SH-SY5Y (cell line): ENCODE data around the gene CNOT11.

Source experiments
- GATA2 ChIP-seq: IDR thresholded peaks from 2 replicates; pipeline ENCODE4 v1.6.1; 2011; ENCODE audit warnings: mild to moderate bottlenecking, low read depth, low read length
- GATA3 ChIP-seq: IDR thresholded peaks from 2 replicates; pipeline ENCODE4 v1.6.1; 2011; ENCODE audit warnings: low read depth, mild to moderate bottlenecking, low read length, moderate library complexity

GRCh38 chr2:101258804-101259203 is 6.1 kb downstream of the CNOT11 start:
- TF ChIP-seq GATA2 (no peak), GATA3 (no peak)
